ENCODE measurements around the gene TAF1. TPM values are rescaled to one million over a fixed set of nuclear protein-coding genes. Genes with fewer than 3 reads are reported as not detected.
"Not testable (repeated sequence)": the region's sequence is repeated elsewhere in the genome, so short reads cannot be mapped to it uniquely, and the experiment has no call there.

TAF1 gene
- total and polyA plus RNA-seq, 2 experiments from 2014 or later: 6.7 to 26.9 TPM

GRCh38 chrX:71349867-71350266 is 16.3 kb upstream of the TAF1 start:
- not testable (repeated sequence) for H3K79me2 ChIP-seq (replicated peaks; ENCODE audit: insufficient read depth); H3K27me3 ChIP-seq (ENCODE audit: insufficient read depth); H3K4me2 ChIP-seq; H3K4me3 Mint-ChIP-seq; H3K27ac Mint-ChIP-seq; H4K20me1 ChIP-seq (replicated peaks; ENCODE audit: insufficient read depth); H3K9me3 Mint-ChIP-seq; H3K4me3 ChIP-seq; H3K4me1 ChIP-seq (ENCODE audit: insufficient read depth); H3K36me3 Mint-ChIP-seq (ENCODE audit: low read depth); H3K27me3 Mint-ChIP-seq (ENCODE audit: insufficient read depth, low read depth, poor library complexity); ATAC-seq; H3K4me1 Mint-ChIP-seq; H3K27ac ChIP-seq (ENCODE audit: low read depth); H3K36me3 ChIP-seq (ENCODE audit: insufficient read depth); H3K9me2 ChIP-seq (ENCODE audit: insufficient read depth); H2AFZ ChIP-seq; DNase-seq (ENCODE audit: low spot score); H3F3A ChIP-seq (replicated peaks; ENCODE audit: low read depth)
- TF ChIP-seq CTCF (conservative IDR thresholded peaks at IDR 0.05; ENCODE audit: low read depth in 2 of 2): 0 out of 4 replicates have a peak, but pooled peaks of 1 of the 2 experiments have one; percentile 4

- not testable (repeated sequence) for H3K79me2 ChIP-seq (replicated peaks; ENCODE audit: insufficient read depth); H3K27ac Mint-ChIP-seq; H3K36me3 ChIP-seq (ENCODE audit: insufficient read depth); H3K9me2 ChIP-seq (ENCODE audit: insufficient read depth); H3K27ac ChIP-seq (ENCODE audit: low read depth); H3K9me3 Mint-ChIP-seq; H3K27me3 Mint-ChIP-seq (ENCODE audit: insufficient read depth, low read depth, poor library complexity); H3K4me1 Mint-ChIP-seq; H3K36me3 Mint-ChIP-seq (ENCODE audit: low read depth); DNase-seq (ENCODE audit: low spot score); H3K4me3 Mint-ChIP-seq; H2AFZ ChIP-seq; H3F3A ChIP-seq (replicated peaks; ENCODE audit: low read depth); H3K27me3 ChIP-seq (ENCODE audit: insufficient read depth); H3K4me1 ChIP-seq (ENCODE audit: insufficient read depth); H4K20me1 ChIP-seq (replicated peaks; ENCODE audit: insufficient read depth); H3K4me3 ChIP-seq; ATAC-seq; H3K4me2 ChIP-seq
Observed at GRCh38 chrX:71352439-71352838, 13.7 kb upstream of the TAF1 start.

- Mint-ChIP-seq H3K9me3 (no peaks in the 10 kb centered on the region; the same call in 2 of the 3 replicates), H3K36me3 (ENCODE audit: low read depth) (peaks cover 18% of the 10 kb centered on the region), H3K27me3 (ENCODE audit: insufficient read depth, low read depth, poor library complexity) (peaks cover 6% of the 10 kb centered on the region), H3K4me1 (peaks cover 7% of the 10 kb centered on the region; the same call in 2 of the 3 replicates), H3K27ac (no peak overlapping the region), H3K4me3 (no peak overlapping the region; the same call in 2 of the 3 replicates)
- H3F3A ChIP-seq (replicated peaks; ENCODE audit: low read depth): no peaks in the 10 kb centered on the region
- no peak overlapping the region for H3K4me3 ChIP-seq
- DNase-seq (ENCODE audit: low spot score) (no peak), ATAC-seq (no peak)
- H4K20me1 ChIP-seq (replicated peaks; ENCODE audit: insufficient read depth): no peaks in the 10 kb centered on the region; the same call in 1 of the 2 replicates
- H3K4me2 ChIP-seq: no peak overlapping the region
- H3K9me2 ChIP-seq (ENCODE audit: insufficient read depth): no peaks in the 10 kb centered on the region
- H3K36me3 ChIP-seq (ENCODE audit: insufficient read depth): no peaks in the 10 kb centered on the region
- no peak overlapping the region for H3K27ac ChIP-seq (ENCODE audit: low read depth)
- no peaks in the 10 kb centered on the region for H3K27me3 ChIP-seq (ENCODE audit: insufficient read depth)
- H3K79me2 ChIP-seq (replicated peaks; ENCODE audit: insufficient read depth): peaks cover 21% of the 10 kb centered on the region
- no peak overlapping the region for H2AFZ ChIP-seq
- H3K4me1 ChIP-seq (ENCODE audit: insufficient read depth): no peaks in the 10 kb centered on the region
- no peak for TF ChIP-seq STAT1 (IDR thresholded peaks at IDR 0.05; ENCODE audit: unreplicated experiment)
- no peak for TF ChIP-seq ZNF114 (CRISPR knock-in tag; IDR thresholded peaks at IDR 0.05)
- TF ChIP-seq EZH2phosphoT487 (IDR thresholded peaks at IDR 0.05; ENCODE audit: unreplicated experiment): no peak
- TF ChIP-seq ZNF462 (CRISPR knock-in tag; IDR thresholded peaks at IDR 0.05): no peak
- TF ChIP-seq JUNB (IDR thresholded peaks at IDR 0.05; ENCODE audit: unreplicated experiment): no peak
- no peak for TF ChIP-seq NANOG (IDR thresholded peaks at IDR 0.05; ENCODE audit: borderline replicate concordance)
- no peak for TF ChIP-seq ZNF331 (CRISPR knock-in tag; IDR thresholded peaks at IDR 0.05; ENCODE audit: low read depth)
- no peak for TF ChIP-seq CREB1 (CRISPR knock-in tag; IDR thresholded peaks at IDR 0.05; ENCODE audit: low read depth)
- no peak for TF ChIP-seq EZH2 (IDR thresholded peaks at IDR 0.05; ENCODE audit: low read depth, unreplicated experiment)
Observed at GRCh38 chrX:71364221-71364620, 1.9 kb upstream of the TAF1 start.
